Measurements from ENCODE around the gene TP63. TPM values are rescaled to one million over a fixed set of nuclear protein-coding genes. Genes with fewer than 3 reads are reported as not detected.
A peak's percentile ranks its signal among the peaks of the same experiment; 100 is the strongest.

The TP63 gene
- total RNA-seq, 2 donors from 2014 or later, result 0.06 to 0.68 TPM

DNA sequence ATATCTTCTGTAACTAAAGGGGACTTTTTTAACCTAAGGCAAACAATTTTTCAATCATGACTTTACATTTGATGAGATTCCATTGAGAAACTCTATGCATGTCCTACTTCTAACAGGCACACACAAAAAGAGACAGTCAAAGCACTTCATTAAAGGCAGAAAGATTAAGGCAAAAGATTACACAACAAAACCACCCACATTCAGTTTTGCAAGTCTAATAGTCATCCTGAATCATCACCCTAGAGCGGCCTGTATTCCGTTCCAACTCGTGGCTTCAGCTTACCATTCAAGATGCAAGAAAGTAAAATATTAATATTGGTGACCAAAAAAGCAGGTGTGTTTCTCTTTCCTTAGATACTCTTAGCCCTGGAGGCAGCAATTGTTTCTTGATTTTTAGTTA is 283.6 kb downstream of the TP63 start:
- no peak overlapping the region for H3K27ac Mint-ChIP-seq
- ATAC-seq (peak in 1 of 2 donors; percentile 54), DNase-seq (ENCODE audit: low spot score in 2 of 2) (no peak)
- no peaks in the 10 kb centered on the region for H3K36me3 Mint-ChIP-seq
- no peaks in the 10 kb centered on the region for H3K9me3 Mint-ChIP-seq

DNA sequence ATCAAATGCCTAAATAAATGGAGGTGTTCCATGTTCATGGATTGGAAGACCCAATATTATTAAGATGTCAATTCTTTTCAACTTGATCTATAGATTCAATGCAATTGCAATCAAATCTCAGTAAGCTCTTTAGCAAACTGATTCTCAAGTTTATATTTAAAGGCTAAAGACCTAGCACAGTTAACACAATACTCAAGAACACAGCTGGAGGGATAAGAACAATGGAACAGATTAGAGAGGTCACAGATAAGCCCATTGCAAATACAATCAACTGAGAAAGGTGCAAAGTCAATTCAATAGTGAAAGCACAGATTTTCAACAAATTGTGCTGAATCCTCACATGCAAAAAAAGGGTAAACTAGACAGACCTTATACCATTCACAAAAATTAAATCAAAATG is 290.6 kb downstream of the TP63 start:
- ATAC-seq (no peak), DNase-seq (ENCODE audit: low spot score in 2 of 2) (no peak)
- Mint-ChIP-seq H3K36me3 (no peaks in the 10 kb centered on the region), H3K27ac (no peak overlapping the region), H3K9me3 (no peaks in the 10 kb centered on the region)

DNA sequence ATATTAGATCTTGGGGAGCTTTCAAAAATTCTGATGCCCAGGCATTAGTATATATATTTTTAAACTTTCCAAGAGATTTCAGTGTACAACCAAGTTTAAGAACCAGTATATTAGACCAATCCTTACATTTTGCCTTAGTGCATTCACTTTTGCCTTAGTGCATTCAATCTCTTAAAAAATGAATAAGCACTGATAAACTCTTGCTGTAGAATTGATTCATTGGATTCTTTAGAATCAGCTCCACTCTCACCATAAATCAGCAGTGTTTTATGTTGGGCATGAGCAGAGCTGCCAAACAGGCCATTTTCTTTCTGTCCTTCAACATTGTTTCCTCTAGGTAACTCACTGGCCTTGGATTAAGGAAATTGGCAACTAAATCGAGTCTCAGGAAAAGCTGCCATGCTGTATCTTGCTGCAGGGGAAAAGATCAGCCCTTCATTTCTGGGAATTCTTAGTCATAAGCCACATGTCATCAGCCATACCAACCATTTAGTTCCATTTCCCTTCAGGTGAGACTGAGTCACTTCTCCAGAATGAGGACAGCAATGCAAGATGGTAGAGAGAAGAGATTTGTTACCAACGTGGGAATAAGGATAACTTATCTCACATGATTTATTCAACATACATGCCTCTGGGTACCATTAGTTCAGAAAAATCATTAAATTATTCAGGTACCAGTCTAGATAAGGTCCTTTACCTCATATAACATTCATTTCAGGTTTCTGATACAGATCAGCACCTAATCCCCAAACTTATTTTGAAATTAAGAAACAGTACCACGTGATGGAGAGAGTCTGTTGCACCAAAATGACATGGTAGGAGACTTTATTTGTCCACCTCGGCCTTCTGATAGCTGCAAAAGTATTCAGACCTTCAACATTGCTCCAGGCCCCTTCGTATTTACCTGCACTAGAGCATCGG is 297.0 kb downstream of the TP63 start:
- DNase-seq (ENCODE audit: low spot score in 2 of 2), result peak in 1 of 2 donors; percentile 4
- peak; percentile 93 to 94 for ATAC-seq
- Mint-ChIP-seq H3K36me3 (no peaks in the 10 kb centered on the region), H3K27ac (peak overlapping the region in 1 of 2 donors; percentile 45), H3K9me3 (peaks cover 0 to 4% of the 10 kb centered on the region in 2 donors)

DNA sequence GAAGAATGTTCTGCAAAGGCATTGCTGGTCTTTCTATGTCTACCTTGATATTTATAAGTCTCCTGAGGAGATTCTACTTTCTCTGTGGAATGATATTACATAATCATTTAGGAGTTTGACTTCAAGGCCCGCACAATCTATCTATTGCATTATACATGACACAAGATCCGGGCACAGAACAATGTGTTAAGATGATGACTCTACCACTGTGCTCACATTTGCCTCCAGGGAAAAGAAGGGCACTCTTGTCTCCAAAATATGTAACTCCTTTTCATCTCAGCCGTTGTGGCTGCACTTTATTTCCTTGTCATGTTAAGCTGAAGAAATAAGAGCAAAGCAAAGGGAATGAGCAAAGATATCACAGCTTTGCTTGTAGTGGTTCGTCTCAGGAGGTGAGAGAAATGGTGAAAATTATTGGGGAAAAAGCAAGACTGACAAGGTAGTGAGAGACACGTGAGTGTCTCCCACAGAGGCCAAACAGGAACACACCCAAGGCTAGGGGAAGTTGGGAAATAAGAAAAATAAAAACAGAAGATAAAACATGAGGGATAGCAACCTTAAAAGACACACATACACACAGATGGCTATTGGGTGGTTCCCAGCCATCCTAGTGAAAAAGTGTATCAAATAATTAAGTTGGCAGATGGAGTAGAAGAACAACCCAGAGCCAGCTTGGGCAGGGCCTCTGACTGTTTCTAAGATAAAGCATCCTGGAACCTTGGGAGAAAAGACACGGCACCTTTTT is 305.2 kb downstream of the TP63 start:
- Mint-ChIP-seq H3K9me3 (no peaks in the 10 kb centered on the region), H3K27ac (no peak overlapping the region), H3K36me3 (peaks cover 0 to 8% of the 10 kb centered on the region in 2 donors)
- ATAC-seq (no peak), DNase-seq (ENCODE audit: low spot score in 2 of 2) (no peak)

DNA sequence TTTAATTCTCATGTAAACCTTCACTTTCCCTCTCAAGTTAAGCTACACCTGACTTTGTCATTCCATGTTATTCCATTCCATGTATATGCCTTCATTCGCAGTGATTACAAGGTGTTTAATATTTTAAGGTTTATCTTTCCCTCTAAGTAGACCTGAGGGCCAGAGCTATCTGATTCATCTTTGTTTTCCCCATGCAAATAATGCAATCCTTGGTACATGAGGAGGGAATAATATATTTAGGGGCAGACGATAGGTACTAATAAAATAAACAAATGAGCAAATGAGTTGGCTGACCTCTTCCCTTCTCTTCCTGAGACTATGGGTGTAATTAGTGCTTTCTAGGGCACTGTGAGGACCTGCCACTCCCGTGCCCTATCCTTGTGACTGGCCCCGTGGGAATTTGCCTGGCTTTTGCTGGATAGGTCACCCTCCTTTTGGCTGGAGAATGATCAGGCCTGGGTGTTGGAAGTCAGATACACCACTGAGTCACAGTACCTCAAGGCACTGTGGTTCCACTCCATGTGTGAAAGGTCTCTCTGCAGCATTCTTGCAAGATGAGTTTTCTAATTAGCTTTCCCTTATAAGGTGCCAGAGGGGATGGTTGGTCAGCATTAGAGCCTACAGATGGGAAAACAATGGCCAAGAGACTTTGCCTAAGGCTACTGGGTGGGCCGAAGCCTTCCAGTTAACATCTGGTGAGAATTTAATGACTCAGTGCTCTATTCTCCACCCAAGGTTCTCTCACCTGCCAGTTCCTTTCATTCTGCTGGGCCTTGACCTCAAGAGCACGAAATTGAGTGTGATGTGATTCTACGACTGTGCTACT is 306.3 kb downstream of the TP63 start:
- no peak overlapping the region for H3K27ac Mint-ChIP-seq
- no peak for ATAC-seq
- H3K9me3 Mint-ChIP-seq, result no peaks in the 10 kb centered on the region

DNA sequence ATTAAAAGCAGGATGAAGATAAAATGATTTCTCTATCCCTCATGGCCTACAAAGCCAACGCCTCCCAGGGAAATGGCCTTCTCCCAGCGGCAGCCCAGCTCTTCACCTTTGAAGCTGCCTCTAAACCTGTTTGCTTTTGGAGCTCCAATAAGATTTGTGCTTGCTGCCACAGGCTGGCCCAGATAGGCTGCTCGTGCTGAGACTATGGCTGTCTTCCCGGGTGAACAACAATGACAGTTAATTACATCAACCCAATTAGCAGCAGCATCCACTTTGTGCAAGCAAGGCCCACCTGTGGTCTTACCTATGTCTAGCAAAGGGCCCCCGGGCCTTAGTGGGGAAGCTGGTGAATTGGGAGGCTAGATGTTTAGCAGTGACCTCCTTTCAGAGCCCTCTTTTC is 309.9 kb downstream of the TP63 start:
- H3K9me3 Mint-ChIP-seq, result no peaks in the 10 kb centered on the region

More for the DNA sequence above, 306.3 kb downstream of the TP63 start:
- no peak for DNase-seq (ENCODE audit: low spot score in 2 of 2)
- H3K36me3 Mint-ChIP-seq, result peaks cover 0 to 8% of the 10 kb centered on the region in 2 donors

DNA sequence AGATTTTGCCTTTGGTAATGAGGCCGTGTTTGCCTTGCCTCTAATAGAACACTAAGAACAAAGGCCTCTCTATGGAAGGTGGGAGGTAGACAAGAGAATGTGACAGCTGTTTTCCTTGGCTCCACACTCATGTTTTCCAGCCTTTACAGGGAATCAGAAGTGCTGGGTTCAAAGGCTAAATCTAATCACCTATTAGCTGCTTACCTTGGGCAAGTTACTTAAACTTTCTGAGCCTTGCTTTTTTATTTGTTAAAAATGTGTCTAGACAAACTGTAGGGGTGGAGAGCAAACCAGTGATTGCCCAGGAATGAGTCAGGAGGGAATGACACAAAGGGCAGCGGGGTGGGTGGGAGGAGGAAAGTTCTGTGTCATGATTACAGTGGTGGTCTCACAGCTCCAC is 310.5 kb downstream of the TP63 start:
- H3K9me3 Mint-ChIP-seq, result no peaks in the 10 kb centered on the region
- H3K27ac Mint-ChIP-seq, result no peak overlapping the region
- DNase-seq (ENCODE audit: low spot score in 2 of 2), result no peak
- no peak for ATAC-seq
- no peaks in the 10 kb centered on the region for H3K36me3 Mint-ChIP-seq

More for the DNA sequence above, 309.9 kb downstream of the TP63 start:
- no peaks in the 10 kb centered on the region for H3K36me3 Mint-ChIP-seq
- H3K27ac Mint-ChIP-seq, result no peak overlapping the region
- no peak for ATAC-seq
- no peak for DNase-seq (ENCODE audit: low spot score in 2 of 2)

DNA sequence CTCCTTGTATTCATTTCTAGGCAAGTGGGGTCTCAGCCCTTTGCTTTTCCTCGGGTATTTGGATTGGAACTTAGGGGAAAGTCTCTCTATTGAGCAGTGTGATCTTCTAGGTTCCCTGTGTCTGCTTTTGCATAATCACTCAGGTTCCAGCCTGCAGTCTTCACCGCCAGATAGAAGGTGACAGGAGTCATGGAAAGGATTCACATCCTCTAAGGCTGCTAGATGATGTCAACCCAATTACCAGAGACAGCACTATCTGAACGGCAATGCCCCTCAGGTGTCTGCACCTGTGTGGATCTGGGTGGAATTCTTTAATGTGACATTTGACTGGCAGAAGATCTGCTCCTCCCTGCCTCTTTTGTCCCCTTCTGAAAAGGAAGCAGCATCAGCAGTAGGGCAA is 311.8 kb downstream of the TP63 start:
- no peak overlapping the region for H3K27ac Mint-ChIP-seq
- ATAC-seq, result no peak
- no peak for DNase-seq (ENCODE audit: low spot score in 2 of 2)
- no peaks in the 10 kb centered on the region for H3K9me3 Mint-ChIP-seq
- H3K36me3 Mint-ChIP-seq, result no peaks in the 10 kb centered on the region

DNA sequence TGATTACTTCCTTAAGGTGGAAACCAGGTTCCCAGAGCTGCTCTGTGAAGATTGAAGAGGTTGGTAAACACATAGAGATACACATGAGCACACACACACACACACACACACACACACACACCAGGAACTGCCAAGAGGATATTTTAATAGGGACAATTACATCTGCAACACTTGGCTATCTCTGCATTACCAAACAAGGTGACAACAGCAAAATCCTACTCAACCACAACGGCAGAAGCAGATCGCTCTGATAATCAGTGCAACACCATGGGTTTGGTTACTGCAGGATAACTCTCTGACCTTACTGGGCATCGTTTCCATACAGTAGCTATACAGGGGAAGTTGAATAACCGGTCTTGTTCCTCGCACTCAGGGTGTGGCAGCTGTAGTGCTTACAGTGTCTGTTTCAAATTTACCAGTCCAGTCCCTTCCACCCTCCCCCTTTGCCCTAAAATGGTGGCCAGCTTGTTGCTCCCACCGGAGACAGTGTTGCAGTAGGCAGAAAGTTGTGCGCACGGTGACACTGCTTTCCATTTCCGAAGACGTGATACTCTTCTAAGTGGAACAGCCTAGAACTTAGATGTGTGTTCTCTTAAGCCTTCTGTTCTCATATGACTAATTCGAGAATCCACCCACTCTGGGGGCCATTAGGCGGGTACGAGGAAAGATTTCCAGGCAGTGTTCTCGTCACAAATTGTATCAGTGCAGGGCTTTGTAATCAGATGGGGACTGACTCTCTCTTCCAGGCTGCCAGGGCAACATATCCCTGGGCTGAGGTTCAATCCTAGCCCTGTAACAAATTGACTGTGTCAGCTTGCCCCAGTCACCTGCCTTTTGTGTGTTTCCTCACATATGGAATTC is 313.3 kb downstream of the TP63 start:
- no peak overlapping the region for H3K27ac Mint-ChIP-seq
- H3K36me3 Mint-ChIP-seq, result no peaks in the 10 kb centered on the region
- no peak for ATAC-seq
- no peaks in the 10 kb centered on the region for H3K9me3 Mint-ChIP-seq
- no peak for DNase-seq (ENCODE audit: low spot score in 2 of 2)

DNA sequence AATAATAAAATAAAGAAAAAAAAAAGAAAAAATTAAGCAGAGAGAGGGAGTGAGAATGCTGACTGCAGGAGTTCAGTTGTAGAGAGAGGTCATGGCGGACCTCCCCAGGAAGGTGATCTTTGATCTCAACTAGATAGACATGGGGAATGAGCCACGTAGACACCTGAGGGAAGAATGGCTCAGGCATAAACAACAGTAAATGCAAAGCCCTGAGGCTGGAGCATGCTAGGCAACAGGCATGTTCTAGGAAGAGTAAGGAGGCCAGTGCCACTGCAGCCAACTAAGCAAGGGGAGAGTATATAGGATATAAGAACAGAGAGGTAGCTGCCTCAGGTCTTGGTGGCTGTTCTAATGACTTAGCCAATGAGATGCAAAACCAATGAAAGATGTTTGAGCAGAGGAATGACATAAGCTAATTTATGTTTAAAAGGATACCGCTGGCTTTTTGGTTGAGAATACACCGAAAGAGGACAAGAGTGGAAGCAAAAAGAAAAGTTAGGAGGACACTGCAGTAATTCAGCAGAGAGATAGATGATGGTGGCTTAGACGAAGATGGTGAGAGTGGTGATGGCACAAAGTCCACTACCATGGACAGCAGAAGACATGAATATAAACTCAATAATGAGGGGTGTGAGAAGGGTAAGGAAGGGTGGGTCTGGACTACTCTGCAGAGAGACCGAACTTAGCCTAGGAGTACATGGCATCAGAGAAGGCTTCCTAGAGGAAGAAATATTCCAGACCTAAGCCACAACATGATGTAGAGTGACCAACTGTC is 314.9 kb downstream of the TP63 start:
- peak overlapping the region in 1 of 2 donors; percentile 72 for H3K27ac Mint-ChIP-seq
- no peak for ATAC-seq
- no peak for DNase-seq (ENCODE audit: low spot score in 2 of 2)

More for the DNA sequence above, 314.9 kb downstream of the TP63 start:
- Mint-ChIP-seq H3K9me3 (no peaks in the 10 kb centered on the region), H3K36me3 (no peaks in the 10 kb centered on the region)

All from activated naive CD4-positive, alpha-beta T cell treated with anti-CD3 and anti-CD28 coated beads, Interleukin-2, amount 50 U/mL, for 72 hours (primary cell).